SK-N-SH (cell line): Measurements from ENCODE around the gene LTF. TPM values are rescaled to one million over a fixed set of nuclear protein-coding genes. Genes with fewer than 3 reads are reported as not detected.

ENCODE experiments used
- CTCF ChIA-PET: fragments of 300-600, 350-600 bp; formaldehyde crosslinking; extraction: SDS; loops from one replicate; lab custom pipeline; 2021; lab: Yijun Ruan, JAX
- POLR2A ChIA-PET: fragments of 350-600 bp; sonication (Branson Sonifier 250); formaldehyde crosslinking; extraction: SDS; loops from one replicate; lab custom pipeline; 2020; ENCODE audit warnings: antibody characterized with exemption, inconsistent platforms; lab: Yijun Ruan, JAX
- DNase-seq: peaks from one replicate; pipeline ENCODE4 v3.0.0; 2012
- H2AFZ ChIP-seq: fragments of 200-600 bp; sonication (generic); 2 replicates; pipeline ENCODE4 v1.8.1; 2016; ENCODE audit warnings: antibody characterized with exemption, mild to moderate bottlenecking, low read depth
- H3F3A ChIP-seq: fragments of 200-600 bp; sonication (generic); replicated peaks from 2 replicates; pipeline ENCODE3; 2016; ENCODE audit warnings: antibody characterized with exemption, mild to moderate bottlenecking; ENCODE audit not compliant: insufficient read depth
- H3K27ac ChIP-seq, 2 experiments: fragments of 200-500 bp in 1 of 2; fragments of 200-600 bp in 1 of 2; sonication (Bioruptor generic) in 1 of 2; sonication (generic), shearing (Covaris generic) in 1 of 2; 2 replicates each; pipeline versions ENCODE4 v1.5.1 to v1.6.1; 2014 to 2016; ENCODE audit warnings: low read depth in 2 of 2, inconsistent platforms in 1 of 2, low read length in 1 of 2, mild to moderate bottlenecking in 1 of 2, mixed read lengths in 1 of 2
- H3K27me3 ChIP-seq: fragments of 200-600 bp; sonication (generic), shearing (Covaris generic); 2 replicates; pipeline ENCODE4 v1.6.1; 2016; ENCODE audit warnings: mixed run types; ENCODE audit not compliant: insufficient read depth
- H3K36me3 ChIP-seq, 2 experiments: fragments of 200-500 bp in 1 of 2; fragments of 200-600 bp in 1 of 2; sonication (Bioruptor generic) in 1 of 2; sonication (generic) in 1 of 2; replicated peaks in 1 of 2; 2 replicates each; pipeline versions ENCODE3 to v1.5.1; 2014 to 2016; ENCODE audit warnings: low read length in 1 of 2, mild to moderate bottlenecking in 1 of 2; ENCODE audit not compliant: insufficient read depth in 2 of 2, control insufficient read depth in 1 of 2
- H3K4me1 ChIP-seq, 2 experiments: fragments of 200-500 bp in 1 of 2; fragments of 200-600 bp in 1 of 2; sonication (Bioruptor generic) in 1 of 2; sonication (generic), shearing (Covaris generic) in 1 of 2; 2 replicates each; pipeline versions ENCODE4 v1.5.1 to v1.6.1; 2014 to 2016; ENCODE audit warnings: low read depth in 1 of 2, low read length in 1 of 2, mixed run types in 1 of 2; ENCODE audit not compliant: insufficient read depth in 2 of 2, control insufficient read depth in 1 of 2
- H3K4me2 ChIP-seq: fragments of 200-600 bp; sonication (generic), shearing (Covaris generic); 2 replicates; pipeline ENCODE4 v1.6.1; 2017; ENCODE audit warnings: mixed run types
- H3K4me3 ChIP-seq, 2 experiments: fragments of 200-500 bp in 1 of 2; fragments of 200-600 bp in 1 of 2; sonication (Bioruptor generic) in 1 of 2; sonication (generic), shearing (Covaris generic) in 1 of 2; 2 replicates each; pipeline versions ENCODE4 v1.5.1 to v1.8.1; 2014 to 2016; ENCODE audit warnings: low read depth in 2 of 2, inconsistent platforms in 1 of 2, low read length in 1 of 2, mild to moderate bottlenecking in 1 of 2, mixed read lengths in 1 of 2, moderate library complexity in 1 of 2
- H3K79me2 ChIP-seq: fragments of 200-600 bp; sonication (generic); 2 replicates; pipeline ENCODE4 v1.8.1; 2017; ENCODE audit warnings: mild to moderate bottlenecking; ENCODE audit not compliant: insufficient read depth
- H3K9ac ChIP-seq: fragments of 200-600 bp; sonication (generic); 2 replicates; pipeline ENCODE4 v1.6.1; 2017; ENCODE audit warnings: mixed run types
- H3K9me2 ChIP-seq: fragments of 200-600 bp; sonication (generic); 2 replicates; pipeline ENCODE4 v1.6.1; 2017; ENCODE audit warnings: mixed run types
- H3K9me3 ChIP-seq: fragments of 200-600 bp; sonication (generic); 2 replicates; pipeline ENCODE4 v1.6.1; 2017; ENCODE audit warnings: mixed run types, mild to moderate bottlenecking, moderate library complexity
- H4K20me1 ChIP-seq: fragments of 200-600 bp; sonication (generic); 2 replicates; pipeline ENCODE4 v1.6.1; 2017; ENCODE audit warnings: mild to moderate bottlenecking, mixed run types; ENCODE audit not compliant: insufficient read depth
- CHD2 ChIP-seq: fragments of 150-350 bp; IDR thresholded peaks from 2 replicates; pipeline ENCODE4 v1.6.1; 2018; ENCODE audit warnings: low read length; ENCODE audit not compliant: partially characterized antibody
- ELF1 ChIP-seq: IDR thresholded peaks from 2 replicates; pipeline ENCODE4 v1.4.0; 2012
- EP300 ChIP-seq, 2 experiments: IDR thresholded peaks; 2 replicates each; pipeline versions ENCODE4 v1.4.0 to v1.6.1; 2012; ENCODE audit warnings: borderline replicate concordance in 1 of 2, low read depth in 1 of 2, low read length in 1 of 2
- EZH2phosphoT487 ChIP-seq: fragments of 200-600 bp; sonication (generic); IDR thresholded peaks from 2 replicates; pipeline ENCODE4 v1.6.1; 2017; ENCODE audit warnings: low read depth, mixed run types, mild to moderate bottlenecking, antibody characterized with exemption, moderate library complexity, borderline replicate concordance
- GATA2 ChIP-seq: sonication (generic); formaldehyde crosslinking; IDR thresholded peaks from 2 replicates; pipeline ENCODE4 v1.5.0; 2020; ENCODE audit warnings: mild to moderate bottlenecking, missing genetic modification reagents
- JUND ChIP-seq: IDR thresholded peaks from 2 replicates; pipeline ENCODE4 v1.4.0; 2012
- MXI1 ChIP-seq: IDR thresholded peaks from 2 replicates; pipeline ENCODE4 v1.6.1; 2012; ENCODE audit warnings: mild to moderate bottlenecking, low read depth, low read length, improper control_type of control experiment
- POLR2AphosphoS5 ChIP-seq: IDR thresholded peaks from 2 replicates; pipeline ENCODE4 v1.6.1; 2012; ENCODE audit warnings: low read depth, low read length
- RAD21 ChIP-seq: IDR thresholded peaks from 2 replicates; pipeline ENCODE4 v1.6.1; 2012; ENCODE audit warnings: mild to moderate bottlenecking, low read length
- RCOR1 ChIP-seq: fragments of 150-350 bp; IDR thresholded peaks from 2 replicates; pipeline ENCODE4 v1.6.1; 2017; ENCODE audit warnings: antibody characterized with exemption, low read length
- RFX5 ChIP-seq: IDR thresholded peaks from 2 replicates; pipeline ENCODE4 v1.6.1; 2012; ENCODE audit warnings: mild to moderate bottlenecking, improper control_type of control experiment, low read length
- RXRA ChIP-seq: IDR thresholded peaks from 2 replicates; pipeline ENCODE4 v1.4.0; 2012; ENCODE audit warnings: low read depth, mild to moderate bottlenecking, borderline replicate concordance
- SIN3A ChIP-seq: IDR thresholded peaks from 2 replicates; pipeline ENCODE4 v1.6.1; 2012; ENCODE audit warnings: low read depth, mild to moderate bottlenecking, low read length, moderate library complexity, borderline replicate concordance
- SMC3 ChIP-seq: IDR thresholded peaks from 2 replicates; pipeline ENCODE4 v1.6.1; 2012; ENCODE audit warnings: low read depth, low read length, improper control_type of control experiment
- TAF1 ChIP-seq: IDR thresholded peaks from 2 replicates; pipeline ENCODE4 v1.6.1; 2012; ENCODE audit warnings: low read depth, mild to moderate bottlenecking, low read length, moderate library complexity, borderline replicate concordance
- TEAD4 ChIP-seq: IDR thresholded peaks from 2 replicates; pipeline ENCODE4 v1.4.0; 2012; ENCODE audit warnings: mild to moderate bottlenecking, borderline replicate concordance; ENCODE audit not compliant: insufficient read depth
- YY1 ChIP-seq: IDR thresholded peaks from 2 replicates; pipeline ENCODE4 v1.4.0; 2012; ENCODE audit warnings: low read depth, mild to moderate bottlenecking
- WGBS: methylation state at CpG from one replicate; pipeline ENCODE4 v1.1.6; 2017; ENCODE audit warnings: low lambda C conversion rate; 5-methylcytosine and 5-hydroxymethylcytosine counted together
- polyA plus RNA-seq, 3 experiments: library from polyadenylated mRNA; depleted of rRNA; stranded (reverse); fragments of >200 nt; gene quantifications; 2 replicates each; pipeline ENCODE4 v1.2.3, GENCODE V29; 2012
- TF ChIP-seq, protein P1 (sequence below): IDR thresholded peaks from 2 replicates; pipeline ENCODE4 v1.4.0; 2012; ENCODE audit warnings: low read depth
- TF ChIP-seq, protein P2 (sequence below): fragments of 150-350 bp; IDR thresholded peaks from 2 replicates; pipeline ENCODE4 v1.6.1; 2017; ENCODE audit warnings: antibody characterized with exemption, low read length, low read depth, borderline replicate concordance
- TF ChIP-seq, protein P3 (sequence below): fragments of 200-600 bp; sonication (generic); IDR thresholded peaks from 2 replicates; pipeline ENCODE4 v1.6.1; 2017; ENCODE audit warnings: antibody characterized with exemption, mild to moderate bottlenecking, moderate library complexity
- TF ChIP-seq, protein P4 (sequence below): IDR thresholded peaks from 2 replicates; pipeline ENCODE4; 2012

LTF gene
- polyA plus RNA-seq, 1 of the 3 experiments (the other 2 are of a cell fraction) = not detected

DNA sequence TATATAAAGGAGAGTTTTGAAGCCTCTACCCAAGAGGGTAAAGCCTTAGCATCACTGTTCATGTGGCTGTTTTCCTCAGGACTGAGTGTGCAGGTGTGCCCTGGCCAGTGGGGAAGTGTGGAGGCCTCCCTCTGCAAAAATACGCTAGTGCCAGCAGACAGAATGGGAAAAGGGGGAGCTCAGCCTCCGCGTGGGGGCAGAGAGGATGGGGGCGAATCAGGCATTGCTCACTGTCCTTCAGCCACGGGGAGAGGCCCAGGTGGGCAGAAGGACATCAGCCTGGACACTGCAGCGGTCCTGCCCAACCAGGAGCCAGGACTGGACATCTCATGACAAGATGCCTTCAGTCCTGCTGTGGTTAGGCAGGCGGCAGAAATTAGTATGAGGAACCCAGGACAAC is 10.1 kb downstream of the LTF start:
- no peak for DNase-seq
- 0% methylated on average over 1 of the region's 7 CpGs for WGBS
- H3K27ac ChIP-seq = no peak overlapping the region
- ChIA-PET POLR2A (no interaction called here), CTCF (interaction anchor here (2.2 kb wide), 1 partner anchor 34 kb away, joined by 9 read pairs; no protein-coding TSS in a partner anchor)
- H3F3A ChIP-seq = no peaks in the 10 kb centered on the region
- H3K4me2 ChIP-seq = no peak overlapping the region
- no peaks in the 10 kb centered on the region for H3K79me2 ChIP-seq
- H3K9me3 ChIP-seq = no peaks in the 10 kb centered on the region
- no peaks in the 10 kb centered on the region for H3K9me2 ChIP-seq
- no peaks in the 10 kb centered on the region for H3K4me1 ChIP-seq
- no peaks in the 10 kb centered on the region for H4K20me1 ChIP-seq
- no peak for TF ChIP-seq EP300 (IDR thresholded peaks at IDR 0.05; ENCODE audit: borderline replicate concordance in 1 of 2, low read depth in 1 of 2, low read length in 1 of 2)
- TF ChIP-seq YY1 = no peak
- TF ChIP-seq TEAD4 = no peak
- TF ChIP-seq RAD21 = no peak
- TF ChIP-seq JUND = no peak
- TF ChIP-seq, protein P1, sequence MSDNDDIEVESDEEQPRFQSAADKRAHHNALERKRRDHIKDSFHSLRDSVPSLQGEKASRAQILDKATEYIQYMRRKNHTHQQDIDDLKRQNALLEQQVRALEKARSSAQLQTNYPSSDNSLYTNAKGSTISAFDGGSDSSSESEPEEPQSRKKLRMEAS = no peak
- no peak for TF ChIP-seq SMC3
- no peak for TF ChIP-seq RFX5
- TF ChIP-seq, all 33 proteins: peak for 0
- H2AFZ ChIP-seq = no peak overlapping the region
- H3K9ac ChIP-seq = no peak overlapping the region
- 0 out of 2 replicates have a peak, but pooled peaks cover 8% of the 10 kb centered on the region for H3K27me3 ChIP-seq
- H3K4me3 ChIP-seq = no peak overlapping the region
- no peaks in the 10 kb centered on the region for H3K36me3 ChIP-seq

DNA sequence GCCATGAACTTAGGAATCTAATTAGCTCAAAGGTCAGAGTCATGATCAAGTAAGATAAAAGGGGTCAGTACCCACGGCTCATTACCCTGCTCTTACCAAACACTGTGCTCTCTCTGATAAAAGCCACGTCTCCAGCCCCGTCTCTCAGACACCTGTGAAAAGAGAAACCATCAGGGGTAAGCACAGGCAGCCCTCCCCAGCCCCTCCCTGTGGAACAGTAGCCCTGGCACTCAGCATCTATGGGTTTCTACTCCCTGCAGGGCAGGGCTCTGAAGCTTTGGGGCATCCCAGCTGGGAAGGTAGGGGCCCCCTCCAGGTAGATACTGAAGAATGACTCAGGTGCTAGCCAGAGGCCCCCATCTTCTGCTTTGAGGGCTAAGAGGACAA is 10.5 kb downstream of the LTF start:
- Histone ChIP-seq H3F3A (no peaks in the 10 kb centered on the region), H3K36me3 (no peaks in the 10 kb centered on the region), H4K20me1 (no peaks in the 10 kb centered on the region), H2AFZ (no peak overlapping the region), H3K79me2 (no peaks in the 10 kb centered on the region), H3K4me2 (no peak overlapping the region), H3K9ac (no peak overlapping the region), H3K4me3 (no peak overlapping the region), H3K27ac (no peak overlapping the region), H3K9me2 (no peaks in the 10 kb centered on the region), H3K9me3 (no peaks in the 10 kb centered on the region), H3K27me3 (0 out of 2 replicates have a peak, but pooled peaks cover 8% of the 10 kb centered on the region)
- ChIA-PET POLR2A (no interaction called here), CTCF (interaction anchor here (2.2 kb wide), 1 partner anchor 34 kb away, joined by 9 read pairs; no protein-coding TSS in a partner anchor)
- WGBS = 13% methylated on average over 3 of the region's 3 CpGs
- no peak for DNase-seq
- no peak for TF ChIP-seq TEAD4
- TF ChIP-seq POLR2AphosphoS5 = no peak
- no peak for TF ChIP-seq RXRA
- TF ChIP-seq, protein P2, sequence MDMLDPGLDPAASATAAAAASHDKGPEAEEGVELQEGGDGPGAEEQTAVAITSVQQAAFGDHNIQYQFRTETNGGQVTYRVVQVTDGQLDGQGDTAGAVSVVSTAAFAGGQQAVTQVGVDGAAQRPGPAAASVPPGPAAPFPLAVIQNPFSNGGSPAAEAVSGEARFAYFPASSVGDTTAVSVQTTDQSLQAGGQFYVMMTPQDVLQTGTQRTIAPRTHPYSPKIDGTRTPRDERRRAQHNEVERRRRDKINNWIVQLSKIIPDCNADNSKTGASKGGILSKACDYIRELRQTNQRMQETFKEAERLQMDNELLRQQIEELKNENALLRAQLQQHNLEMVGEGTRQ = no peak
- no peak for TF ChIP-seq SMC3
- no peak for TF ChIP-seq EP300 (IDR thresholded peaks at IDR 0.05; ENCODE audit: borderline replicate concordance in 1 of 2, low read depth in 1 of 2, low read length in 1 of 2)
- TF ChIP-seq, protein P3, sequence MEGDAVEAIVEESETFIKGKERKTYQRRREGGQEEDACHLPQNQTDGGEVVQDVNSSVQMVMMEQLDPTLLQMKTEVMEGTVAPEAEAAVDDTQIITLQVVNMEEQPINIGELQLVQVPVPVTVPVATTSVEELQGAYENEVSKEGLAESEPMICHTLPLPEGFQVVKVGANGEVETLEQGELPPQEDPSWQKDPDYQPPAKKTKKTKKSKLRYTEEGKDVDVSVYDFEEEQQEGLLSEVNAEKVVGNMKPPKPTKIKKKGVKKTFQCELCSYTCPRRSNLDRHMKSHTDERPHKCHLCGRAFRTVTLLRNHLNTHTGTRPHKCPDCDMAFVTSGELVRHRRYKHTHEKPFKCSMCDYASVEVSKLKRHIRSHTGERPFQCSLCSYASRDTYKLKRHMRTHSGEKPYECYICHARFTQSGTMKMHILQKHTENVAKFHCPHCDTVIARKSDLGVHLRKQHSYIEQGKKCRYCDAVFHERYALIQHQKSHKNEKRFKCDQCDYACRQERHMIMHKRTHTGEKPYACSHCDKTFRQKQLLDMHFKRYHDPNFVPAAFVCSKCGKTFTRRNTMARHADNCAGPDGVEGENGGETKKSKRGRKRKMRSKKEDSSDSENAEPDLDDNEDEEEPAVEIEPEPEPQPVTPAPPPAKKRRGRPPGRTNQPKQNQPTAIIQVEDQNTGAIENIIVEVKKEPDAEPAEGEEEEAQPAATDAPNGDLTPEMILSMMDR = no peak
- TF ChIP-seq ELF1 = no peak
- no peak for TF ChIP-seq GATA2 (CRISPR knock-in tag)
- TF ChIP-seq, protein P4, sequence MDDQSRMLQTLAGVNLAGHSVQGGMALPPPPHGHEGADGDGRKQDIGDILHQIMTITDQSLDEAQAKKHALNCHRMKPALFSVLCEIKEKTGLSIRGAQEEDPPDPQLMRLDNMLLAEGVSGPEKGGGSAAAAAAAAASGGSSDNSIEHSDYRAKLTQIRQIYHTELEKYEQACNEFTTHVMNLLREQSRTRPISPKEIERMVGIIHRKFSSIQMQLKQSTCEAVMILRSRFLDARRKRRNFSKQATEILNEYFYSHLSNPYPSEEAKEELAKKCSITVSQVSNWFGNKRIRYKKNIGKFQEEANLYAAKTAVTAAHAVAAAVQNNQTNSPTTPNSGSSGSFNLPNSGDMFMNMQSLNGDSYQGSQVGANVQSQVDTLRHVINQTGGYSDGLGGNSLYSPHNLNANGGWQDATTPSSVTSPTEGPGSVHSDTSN = no peak
- TF ChIP-seq, protein P1 = no peak
- no peak for TF ChIP-seq EZH2phosphoT487
- TF ChIP-seq JUND = no peak
- no peak for TF ChIP-seq TAF1
- TF ChIP-seq SIN3A = no peak
- TF ChIP-seq MXI1 = no peak
- TF ChIP-seq RCOR1 = no peak
- no peak for TF ChIP-seq CHD2
- no peak for TF ChIP-seq YY1
- no peak for TF ChIP-seq RAD21
- TF ChIP-seq, all 33 proteins: peak for 0
- H3K4me1 ChIP-seq = no peaks in the 10 kb centered on the region
